Astrocyte (in vitro differentiated cells and primary cell): ENCODE data around the gene TNP2. TPM values are rescaled to one million over a fixed set of nuclear protein-coding genes. Genes with fewer than 3 reads are reported as not detected.

Source experiments
- DNase-seq: peaks from one replicate; pipeline ENCODE4 v3.0.0-alpha.2; 2010; ENCODE audit warnings: low read depth
- FAIRE-seq: peaks from 2 replicates; lab custom pipeline; 2011; peaks lifted over from hg19 to GRCh38; lab: Jason Lieb, UNC
- H2AFZ ChIP-seq: 2 replicates; pipeline ENCODE4 v1.6.0; 2012; ENCODE audit warnings: low read depth, low read length, inconsistent platforms
- H3K27ac ChIP-seq: 2 replicates; pipeline ENCODE4 v1.5.1; 2011; ENCODE audit warnings: low read depth, low read length, inconsistent platforms
- H3K27me3 ChIP-seq: 2 replicates; pipeline ENCODE4 v1.6.0; 2011; ENCODE audit warnings: low read length, inconsistent platforms; ENCODE audit not compliant: insufficient read depth
- H3K36me3 ChIP-seq: 2 replicates; pipeline ENCODE4 v1.5.1; 2011; ENCODE audit warnings: low read length, inconsistent platforms; ENCODE audit not compliant: insufficient read depth
- H3K4me1 ChIP-seq: 2 replicates; pipeline ENCODE4 v1.5.1; 2011; ENCODE audit warnings: low read length, inconsistent platforms; ENCODE audit not compliant: insufficient read depth
- H3K4me2 ChIP-seq: 2 replicates; pipeline ENCODE4 v1.6.0; 2012; ENCODE audit warnings: low read length, inconsistent platforms
- H3K4me3 ChIP-seq: 2 replicates; pipeline ENCODE4 v1.5.1; 2011; ENCODE audit warnings: low read depth, mild to moderate bottlenecking, low read length, inconsistent platforms; ENCODE audit not compliant: insufficient read depth
- H3K79me2 ChIP-seq: 2 replicates; pipeline ENCODE4 v1.6.0; 2012; ENCODE audit warnings: mild to moderate bottlenecking, low read length, inconsistent platforms; ENCODE audit not compliant: insufficient read depth
- H3K9ac ChIP-seq: 2 replicates; pipeline ENCODE4 v1.6.0; 2012; ENCODE audit warnings: mild to moderate bottlenecking, low read length, inconsistent platforms
- H3K9me3 ChIP-seq: 2 replicates; pipeline ENCODE4 v1.5.1; 2012; ENCODE audit warnings: low read depth, mild to moderate bottlenecking, low read length, inconsistent platforms; ENCODE audit not compliant: insufficient read depth
- H4K20me1 ChIP-seq: 2 replicates; pipeline ENCODE4 v1.6.0; 2012; ENCODE audit warnings: low read length, inconsistent platforms; ENCODE audit not compliant: insufficient read depth
- H3K27ac Mint-ChIP-seq: one replicate; pipeline ENCODE4 v1.8.0; 2021; ENCODE audit warnings: mild to moderate bottlenecking, mixed read lengths; ENCODE audit not compliant: unreplicated experiment
- H3K27me3 Mint-ChIP-seq: one replicate; pipeline ENCODE4 v1.8.0; 2021; ENCODE audit warnings: low read depth, mixed read lengths; ENCODE audit not compliant: unreplicated experiment
- H3K36me3 Mint-ChIP-seq: one replicate; pipeline ENCODE4 v1.8.0; 2021; ENCODE audit warnings: low read depth, mixed read lengths; ENCODE audit not compliant: unreplicated experiment
- H3K4me1 Mint-ChIP-seq: one replicate; pipeline ENCODE4 v1.8.0; 2021; ENCODE audit warnings: low read depth, mixed read lengths; ENCODE audit not compliant: unreplicated experiment
- H3K4me3 Mint-ChIP-seq: one replicate; pipeline ENCODE4 v1.8.0; 2021; ENCODE audit warnings: mild to moderate bottlenecking, moderate library complexity, mixed read lengths; ENCODE audit not compliant: unreplicated experiment
- H3K9me3 Mint-ChIP-seq: one replicate; pipeline ENCODE4 v1.8.0; 2021; ENCODE audit warnings: mild to moderate bottlenecking, mixed read lengths; ENCODE audit not compliant: unreplicated experiment
- CTCF ChIP-seq: IDR thresholded peaks from 2 replicates; pipeline ENCODE4 v1.5.1; 2011; ENCODE audit warnings: low read depth, mild to moderate bottlenecking, inconsistent platforms, low read length, moderate library complexity; ENCODE audit not compliant: insufficient read depth
- EZH2 ChIP-seq: IDR thresholded peaks from 2 replicates; pipeline ENCODE4 v1.6.1; 2012; ENCODE audit warnings: mild to moderate bottlenecking, low read length, inconsistent platforms; ENCODE audit not compliant: insufficient read depth
- total RNA-seq: library from RNA; stranded (reverse); gene quantifications from 2 replicates; pipeline ENCODE4 v1.2.1, GENCODE V29; 2021

TNP2 gene
- total RNA-seq, 1 donor from 2014 or later: not detected

GRCh38 chr16:11307639-11308492 lies 38.7 kb upstream of the TNP2 start:
- Mint-ChIP-seq H3K4me1 (peaks cover 18% of the 10 kb centered on the region), H3K27ac (no peak overlapping the region), H3K4me3 (no peak overlapping the region), H3K36me3 (no peaks in the 10 kb centered on the region), H3K27me3 (no peaks in the 10 kb centered on the region), H3K9me3 (no peaks in the 10 kb centered on the region)
- DNase-seq (no peak), FAIRE-seq (no peak)
- H3K27me3 ChIP-seq: no peaks in the 10 kb centered on the region
- H3K4me3 ChIP-seq: no peak overlapping the region
- no peak overlapping the region for H2AFZ ChIP-seq
- no peak overlapping the region for H3K4me2 ChIP-seq
- H3K36me3 ChIP-seq: no peaks in the 10 kb centered on the region
- no peak for TF ChIP-seq CTCF
- no peak for TF ChIP-seq EZH2
- no peak overlapping the region for H3K9ac ChIP-seq
- H3K79me2 ChIP-seq: no peaks in the 10 kb centered on the region
- H3K4me1 ChIP-seq: peaks cover 16% of the 10 kb centered on the region
- H3K27ac ChIP-seq: no peak overlapping the region
- no peaks in the 10 kb centered on the region for H4K20me1 ChIP-seq
- no peaks in the 10 kb centered on the region for H3K9me3 ChIP-seq

- DNase-seq (no peak), FAIRE-seq (no peak)
- Mint-ChIP-seq H3K9me3 (no peaks in the 10 kb centered on the region), H3K4me1 (peaks cover 16% of the 10 kb centered on the region), H3K27me3 (no peaks in the 10 kb centered on the region), H3K27ac (no peak overlapping the region), H3K4me3 (no peak overlapping the region), H3K36me3 (no peaks in the 10 kb centered on the region)
- Histone ChIP-seq H3K4me1 (peaks cover 8% of the 10 kb centered on the region), H3K9me3 (no peaks in the 10 kb centered on the region), H3K27ac (no peak overlapping the region), H3K4me3 (no peak overlapping the region), H3K79me2 (no peaks in the 10 kb centered on the region), H2AFZ (no peak overlapping the region), H3K9ac (no peak overlapping the region), H3K4me2 (no peak overlapping the region), H3K36me3 (no peaks in the 10 kb centered on the region), H4K20me1 (no peaks in the 10 kb centered on the region), H3K27me3 (no peaks in the 10 kb centered on the region)
- no peak for TF ChIP-seq CTCF
- no peak for TF ChIP-seq EZH2
These were observed 38.0 kb upstream of the TNP2 start for GRCh38 chr16:11306997-11307638.
